NCI-H748 treated with DMSO at 0.1 percent for 48 hours (cell line): ENCODE results near the gene TMEM145.
"Not testable (repeated sequence)": the region's sequence is repeated elsewhere in the genome, so short reads cannot be mapped to it uniquely, and the experiment has no call there.

Source experiments
- DNase-seq: peaks from one replicate; lab custom pipeline; 2025; lab: John Stamatoyannopoulos, UW

The TMEM145 gene

GRCh38 chr19:42335374-42335936 is 22.3 kb downstream of the TMEM145 start:
- no peak for DNase-seq

DNA sequence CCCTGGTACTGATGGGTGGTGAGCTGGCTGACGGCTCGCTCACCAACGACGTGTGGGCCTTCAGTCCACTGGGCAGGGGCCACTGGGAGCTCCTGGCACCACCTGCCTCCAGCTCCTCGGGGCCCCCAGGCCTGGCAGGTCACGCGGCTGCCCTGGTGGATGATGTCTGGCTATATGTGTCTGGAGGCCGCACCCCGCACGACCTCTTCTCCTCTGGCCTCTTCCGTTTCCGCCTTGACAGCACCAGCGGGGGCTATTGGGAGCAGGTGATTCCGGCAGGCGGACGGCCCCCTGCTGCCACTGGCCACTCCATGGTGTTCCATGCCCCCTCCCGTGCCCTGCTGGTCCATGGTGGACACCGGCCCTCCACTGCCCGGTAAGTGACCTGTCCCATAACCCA is 22.9 kb downstream of the TMEM145 start:
- no peak for DNase-seq

GRCh38 chr19:42339126-42339860 is 26.2 kb downstream of the TMEM145 start:
- DNase-seq: not testable (repeated sequence)

DNA sequence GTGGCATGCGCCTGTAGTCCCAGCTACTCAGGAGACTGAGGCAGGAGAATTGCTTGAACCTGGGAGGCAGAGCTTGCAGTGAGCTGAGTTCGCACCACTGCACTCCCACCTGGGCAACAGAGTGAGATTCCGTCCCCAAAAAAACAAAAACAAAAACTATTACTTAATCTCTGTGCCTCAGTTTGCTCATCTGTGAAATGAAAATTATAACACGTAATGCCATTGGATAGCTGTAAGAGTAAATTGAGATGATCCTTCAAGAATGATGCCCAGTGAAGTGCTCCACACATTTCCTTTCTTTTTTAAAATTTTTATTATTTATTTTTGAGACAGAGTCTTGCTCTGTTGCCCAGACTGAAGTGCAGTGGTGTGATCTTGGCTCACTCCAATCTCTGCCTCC is 26.8 kb downstream of the TMEM145 start:
- DNase-seq: not testable (repeated sequence)

DNA sequence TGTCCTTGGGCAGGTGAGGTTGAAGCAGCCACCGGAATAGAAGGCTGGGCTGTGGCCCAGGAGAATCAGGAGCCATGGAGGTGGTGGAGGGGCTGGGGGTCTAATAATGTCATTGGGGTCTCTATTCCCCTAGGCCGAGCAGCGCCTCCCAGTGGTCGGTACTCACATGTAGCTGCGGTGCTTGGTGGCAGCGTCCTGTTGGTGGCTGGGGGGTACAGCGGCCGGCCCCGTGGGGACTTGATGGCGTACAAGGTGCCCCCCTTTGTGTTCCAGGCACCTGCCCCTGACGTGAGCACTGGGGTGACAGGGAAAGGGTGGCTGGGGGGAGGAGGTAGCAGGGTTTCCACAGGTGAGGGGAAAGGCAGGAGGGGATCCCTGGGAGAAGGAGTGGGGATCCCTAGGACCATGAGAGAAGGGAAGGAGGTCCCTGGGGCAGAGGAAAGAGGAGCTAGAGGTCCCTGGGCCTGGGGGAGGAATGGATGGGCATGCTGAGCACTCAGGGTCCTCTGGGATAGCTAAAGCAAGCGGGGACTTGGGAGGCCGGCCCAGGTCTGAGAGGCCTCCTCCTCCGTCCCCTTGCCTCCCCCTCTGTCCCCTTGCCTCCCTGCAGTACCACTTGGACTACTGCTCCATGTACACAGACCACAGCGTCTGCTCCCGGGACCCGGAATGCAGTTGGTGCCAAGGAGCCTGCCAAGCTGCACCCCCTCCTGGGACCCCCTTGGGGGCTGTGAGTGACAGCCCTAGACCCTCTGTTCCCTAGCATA is 30.4 kb downstream of the TMEM145 start:
- no peak for DNase-seq

- no peak for DNase-seq
Measured at GRCh38 chr19:42344336-42344893, 31.3 kb downstream of the TMEM145 start.

DNA sequence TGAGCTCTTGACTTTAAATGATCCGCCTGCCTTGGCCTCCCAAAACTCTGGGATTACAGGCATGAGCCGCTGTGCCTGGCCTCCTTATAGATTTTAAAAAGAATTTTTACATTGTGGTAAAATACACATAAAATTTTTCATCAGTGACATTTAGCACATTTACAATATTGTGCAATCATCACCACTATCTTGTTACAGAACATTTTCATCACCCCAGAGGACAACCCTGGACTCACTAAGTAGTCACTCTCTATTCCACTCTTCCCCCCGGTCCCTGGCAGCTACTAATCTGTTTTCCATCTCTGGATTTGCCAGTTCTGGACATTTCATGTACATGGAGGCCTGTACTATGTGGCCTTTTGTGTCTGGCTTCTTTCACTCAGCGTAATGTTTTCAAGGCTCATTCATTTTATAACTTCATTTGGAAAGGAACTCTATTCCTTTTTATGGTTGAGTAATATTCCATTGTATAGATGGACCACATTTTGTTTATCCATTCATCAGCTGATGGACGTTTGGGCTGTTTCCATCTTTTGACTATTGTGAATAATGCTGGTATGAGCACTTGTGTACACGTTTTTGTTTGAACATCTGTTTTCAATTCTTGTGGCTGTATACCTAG is 32.2 kb downstream of the TMEM145 start:
- DNase-seq: no peak

GRCh38 chr19:42348211-42348610 is 35.1 kb downstream of the TMEM145 start:
- DNase-seq: no peak

- no peak for DNase-seq
Measured at GRCh38 chr19:42349378-42350107, 36.4 kb downstream of the TMEM145 start.

DNA sequence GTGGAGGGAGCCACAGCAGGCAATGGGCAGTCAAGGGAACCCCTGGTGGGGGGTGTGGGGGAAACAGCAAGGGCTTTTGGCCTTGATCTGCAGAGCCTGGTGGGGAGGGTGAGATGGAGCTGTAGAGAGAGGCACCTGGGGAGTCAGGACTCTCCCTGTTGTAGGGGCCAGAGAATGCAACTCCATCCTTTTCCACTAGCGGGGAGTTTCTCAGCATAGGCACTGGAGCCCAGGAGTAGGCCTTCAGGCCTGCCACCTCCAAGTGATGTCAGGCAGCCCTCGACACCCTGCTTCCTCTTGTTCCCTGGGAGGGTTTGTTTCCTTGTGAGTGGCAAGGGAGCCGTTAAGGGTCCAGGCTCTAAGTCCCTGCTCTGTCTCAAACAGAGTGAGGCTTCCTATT is 37.3 kb downstream of the TMEM145 start:
- no peak for DNase-seq

DNA sequence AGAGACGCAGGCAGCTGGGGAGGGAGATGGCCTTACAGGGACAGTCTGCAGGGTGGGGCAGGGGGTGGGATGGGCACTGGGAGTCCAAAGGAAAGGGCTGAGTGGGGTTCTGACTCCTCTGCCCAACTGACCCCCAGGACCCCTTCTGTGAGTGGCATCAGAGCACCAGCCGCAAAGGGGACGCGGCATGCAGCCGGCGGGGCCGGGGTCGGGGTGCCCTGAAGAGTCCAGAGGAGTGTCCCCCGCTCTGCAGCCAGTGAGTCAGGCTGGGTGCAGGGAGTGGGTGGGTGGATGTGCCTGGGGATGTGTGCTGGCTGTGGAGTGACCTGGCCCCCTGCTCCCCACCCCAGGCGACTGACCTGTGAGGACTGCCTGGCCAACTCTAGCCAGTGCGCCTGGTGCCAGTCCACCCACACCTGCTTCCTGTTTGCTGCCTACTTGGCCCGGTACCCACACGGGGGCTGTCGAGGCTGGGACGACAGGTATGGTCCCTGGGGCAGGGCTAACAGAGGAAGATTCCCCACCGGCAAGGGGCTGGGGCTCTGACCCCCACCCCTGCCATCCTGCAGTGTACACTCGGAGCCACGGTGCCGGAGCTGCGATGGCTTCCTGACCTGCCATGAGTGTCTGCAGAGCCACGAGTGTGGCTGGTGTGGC is 38.1 kb downstream of the TMEM145 start:
- no peak for DNase-seq

DNA sequence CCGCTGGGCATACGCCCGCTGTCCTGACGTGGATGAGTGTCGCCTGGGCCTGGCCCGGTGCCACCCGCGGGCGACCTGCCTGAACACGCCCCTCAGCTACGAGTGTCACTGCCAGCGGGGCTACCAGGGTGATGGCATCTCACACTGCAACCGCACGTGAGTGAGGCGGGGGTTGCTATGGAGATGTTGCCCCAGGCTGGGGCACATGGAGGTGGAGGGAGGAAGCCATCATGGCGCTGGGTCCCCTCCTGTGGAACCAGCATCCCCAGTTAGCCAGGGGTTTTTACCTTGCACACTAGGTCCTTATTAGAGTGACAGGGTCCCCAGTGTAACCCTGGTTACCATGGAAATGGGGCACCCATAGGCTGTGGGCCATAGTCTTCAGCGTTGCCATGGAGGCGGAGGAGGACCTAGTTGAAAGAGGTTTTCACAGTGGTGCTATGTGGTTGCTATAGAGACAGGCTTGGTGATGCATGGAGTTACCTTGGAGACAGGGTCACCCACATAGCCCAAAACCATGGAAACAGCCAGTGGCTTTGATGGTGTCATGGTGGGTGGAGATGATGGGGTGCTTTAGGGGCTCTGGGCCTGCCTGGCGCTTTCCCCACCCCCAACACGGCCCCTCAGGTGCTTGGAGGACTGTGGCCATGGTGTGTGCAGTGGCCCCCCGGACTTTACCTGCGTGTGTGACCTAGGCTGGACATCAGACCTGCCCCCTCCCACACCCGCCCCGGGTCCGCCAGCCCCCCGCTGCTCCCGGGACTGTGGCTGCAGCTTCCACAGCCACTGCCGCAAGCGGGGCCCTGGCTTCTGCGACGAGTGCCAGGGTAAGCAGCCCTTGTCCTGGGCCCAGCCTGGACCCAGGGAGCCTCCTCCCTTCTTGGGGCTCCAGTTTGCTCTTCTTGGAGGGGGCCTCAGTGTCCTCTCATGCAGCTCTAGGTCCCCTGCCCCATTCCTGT is 39.5 kb downstream of the TMEM145 start:
- DNase-seq: peak; percentile 76

GRCh38 chr19:42353341-42354015 is 40.4 kb downstream of the TMEM145 start:
- DNase-seq: no peak

DNA sequence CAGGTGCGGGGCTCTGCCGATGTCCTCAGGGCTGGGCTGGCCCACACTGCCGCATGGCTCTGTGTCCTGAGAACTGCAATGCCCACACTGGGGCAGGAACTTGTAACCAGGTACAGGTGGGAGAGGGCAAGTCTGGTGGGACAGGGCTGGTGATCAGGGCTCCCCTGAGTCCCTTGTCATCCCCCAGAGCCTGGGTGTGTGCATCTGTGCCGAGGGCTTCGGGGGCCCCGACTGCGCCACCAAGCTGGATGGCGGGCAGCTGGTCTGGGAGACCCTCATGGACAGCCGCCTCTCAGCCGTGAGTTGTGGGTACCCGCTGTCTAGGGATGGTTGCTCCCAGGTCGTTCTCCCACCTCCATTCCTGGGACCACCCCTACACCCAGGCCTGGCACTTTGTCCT is 42.8 kb downstream of the TMEM145 start:
- no peak for DNase-seq

DNA sequence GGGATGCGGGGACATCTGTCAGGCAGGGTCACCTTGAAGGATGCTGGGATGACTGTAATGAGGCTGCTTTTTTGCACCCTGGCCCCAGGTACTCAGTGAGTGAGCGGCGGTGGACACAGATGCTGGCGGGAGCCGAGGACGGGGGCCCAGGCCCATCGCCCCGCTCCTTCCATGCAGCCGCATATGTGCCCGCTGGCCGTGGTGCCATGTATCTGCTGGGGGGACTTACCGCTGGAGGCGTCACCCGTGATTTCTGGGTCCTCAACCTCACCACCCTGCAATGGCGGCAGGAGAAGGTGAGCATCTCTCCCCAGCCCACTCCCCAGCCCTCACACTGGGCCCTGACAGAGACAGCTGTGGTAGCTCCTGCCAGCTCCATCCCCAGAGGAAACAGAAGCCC is 43.6 kb downstream of the TMEM145 start:
- no peak for DNase-seq

DNA sequence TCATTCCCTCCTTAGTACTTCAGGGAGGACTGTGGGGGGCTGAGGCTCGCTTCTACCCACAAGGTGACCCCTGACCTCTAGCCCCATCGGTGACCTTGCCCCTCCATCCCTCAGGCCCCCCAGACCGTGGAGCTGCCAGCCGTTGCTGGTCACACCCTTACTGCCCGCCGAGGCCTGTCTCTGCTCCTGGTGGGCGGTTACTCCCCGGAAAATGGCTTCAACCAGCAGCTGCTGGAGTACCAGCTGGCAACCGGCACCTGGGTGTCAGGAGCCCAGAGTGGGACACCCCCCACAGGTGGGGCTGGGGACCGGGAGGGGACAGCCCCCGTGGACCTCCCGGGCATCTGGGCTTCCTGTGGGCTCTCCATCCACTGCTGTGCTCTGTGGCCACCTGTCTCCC is 44.2 kb downstream of the TMEM145 start:
- DNase-seq: no peak

- DNase-seq: no peak
Measured at GRCh38 chr19:42360787-42361544, 47.9 kb downstream of the TMEM145 start.

DNA sequence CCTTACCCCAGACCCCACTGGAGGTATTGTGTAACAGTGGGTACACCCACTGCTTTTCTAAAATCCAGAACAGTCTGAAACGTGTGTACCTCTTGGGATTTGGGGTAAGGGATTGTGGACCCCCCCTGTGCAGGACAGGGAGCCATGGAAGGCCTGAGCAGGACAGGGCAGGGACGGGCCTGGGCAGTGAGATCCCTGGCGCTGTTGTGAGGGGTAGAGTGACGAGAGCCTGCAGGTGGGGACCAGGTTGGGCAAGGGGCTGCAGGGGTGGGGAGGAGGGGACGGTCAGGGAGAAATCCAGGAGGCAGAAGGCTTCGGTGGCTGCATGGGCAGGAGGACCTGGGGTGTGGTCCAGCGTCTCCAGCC is 48.4 kb downstream of the TMEM145 start:
- DNase-seq: no peak

DNA sequence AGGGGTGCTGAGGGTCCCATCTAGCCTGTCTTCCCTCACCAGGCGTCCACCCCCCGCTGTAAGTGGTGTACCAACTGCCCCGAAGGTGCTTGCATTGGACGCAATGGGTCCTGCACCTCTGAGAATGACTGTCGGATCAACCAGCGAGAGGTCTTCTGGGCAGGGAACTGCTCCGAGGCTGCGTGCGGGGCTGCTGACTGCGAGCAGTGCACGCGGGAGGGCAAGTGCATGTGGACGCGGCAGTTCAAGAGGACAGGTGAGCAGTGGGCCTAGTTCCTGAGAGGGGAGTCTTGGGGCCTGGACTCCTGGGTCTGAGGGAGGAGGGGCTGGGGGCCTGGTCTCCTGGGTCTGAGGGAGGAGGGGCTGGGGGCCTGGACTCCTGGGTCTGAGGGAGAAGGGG is 49.2 kb downstream of the TMEM145 start:
- DNase-seq: no peak
